Measurements from ENCODE around the gene CHAD.

DNA sequence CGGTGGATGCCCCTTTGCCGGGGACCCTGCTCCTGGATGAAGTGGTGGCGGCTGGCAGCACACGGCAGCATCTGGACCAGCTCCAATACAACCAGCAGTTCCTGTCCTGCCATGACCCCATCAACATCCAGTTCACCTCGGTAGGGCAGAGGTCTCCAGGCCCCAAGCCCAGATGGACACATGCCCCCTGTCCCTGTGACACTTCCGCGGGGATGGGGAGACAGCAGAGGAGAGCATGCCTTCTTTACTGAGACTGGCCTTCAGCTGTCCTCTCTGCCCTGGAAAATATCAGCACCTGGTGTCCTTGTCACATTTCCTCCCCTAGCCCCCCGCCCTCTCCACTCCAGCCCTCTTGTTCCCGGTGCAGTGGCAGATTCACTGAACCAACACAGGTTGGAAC lies 6.2 kb downstream of the CHAD start:
- TF ChIP-seq POLR2A (IDR thresholded peaks at IDR 0.05), result no peak
- TF ChIP-seq, protein P1, sequence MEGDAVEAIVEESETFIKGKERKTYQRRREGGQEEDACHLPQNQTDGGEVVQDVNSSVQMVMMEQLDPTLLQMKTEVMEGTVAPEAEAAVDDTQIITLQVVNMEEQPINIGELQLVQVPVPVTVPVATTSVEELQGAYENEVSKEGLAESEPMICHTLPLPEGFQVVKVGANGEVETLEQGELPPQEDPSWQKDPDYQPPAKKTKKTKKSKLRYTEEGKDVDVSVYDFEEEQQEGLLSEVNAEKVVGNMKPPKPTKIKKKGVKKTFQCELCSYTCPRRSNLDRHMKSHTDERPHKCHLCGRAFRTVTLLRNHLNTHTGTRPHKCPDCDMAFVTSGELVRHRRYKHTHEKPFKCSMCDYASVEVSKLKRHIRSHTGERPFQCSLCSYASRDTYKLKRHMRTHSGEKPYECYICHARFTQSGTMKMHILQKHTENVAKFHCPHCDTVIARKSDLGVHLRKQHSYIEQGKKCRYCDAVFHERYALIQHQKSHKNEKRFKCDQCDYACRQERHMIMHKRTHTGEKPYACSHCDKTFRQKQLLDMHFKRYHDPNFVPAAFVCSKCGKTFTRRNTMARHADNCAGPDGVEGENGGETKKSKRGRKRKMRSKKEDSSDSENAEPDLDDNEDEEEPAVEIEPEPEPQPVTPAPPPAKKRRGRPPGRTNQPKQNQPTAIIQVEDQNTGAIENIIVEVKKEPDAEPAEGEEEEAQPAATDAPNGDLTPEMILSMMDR (IDR thresholded peaks at IDR 0.05), result no peak
